IgD-negative memory B cell (primary cell): ENCODE results near the gene VPS13D. TPM values are rescaled to one million over a fixed set of nuclear protein-coding genes. Genes with fewer than 3 reads are reported as not detected.
A peak's percentile ranks its signal among the peaks of the same experiment; 100 is the strongest.

Experiments used
- H3K27ac Mint-ChIP-seq, 3 donors: one replicate each; pipeline ENCODE4 v1.8.0; 2020 to 2022; ENCODE audit warnings: mild to moderate bottlenecking in 3 of 3, mixed read lengths in 3 of 3, moderate library complexity in 1 of 3
- H3K27me3 Mint-ChIP-seq: one replicate; pipeline ENCODE4 v1.8.0; 2021; ENCODE audit warnings: mixed read lengths
- H3K36me3 Mint-ChIP-seq: one replicate; pipeline ENCODE4 v1.8.0; 2020; ENCODE audit warnings: mild to moderate bottlenecking, mixed read lengths
- H3K4me1 Mint-ChIP-seq, 3 donors: one replicate each; pipeline ENCODE4 v1.8.0; 2020 to 2022; ENCODE audit warnings: mixed read lengths in 3 of 3, mild to moderate bottlenecking in 1 of 3
- H3K4me3 Mint-ChIP-seq, 4 donors: one replicate each; pipeline ENCODE4 v1.8.0; 2020 to 2022; ENCODE audit warnings: mild to moderate bottlenecking in 4 of 4, mixed read lengths in 4 of 4, moderate library complexity in 3 of 4
- H3K9me3 Mint-ChIP-seq, 3 donors: one replicate each; pipeline ENCODE4 v1.8.0; 2020 to 2021; ENCODE audit warnings: mixed read lengths in 3 of 3, mild to moderate bottlenecking in 1 of 3
- polyA plus RNA-seq: library from polyadenylated mRNA; unstranded; fragments of 300-500 nt; fragmentation: Illumina TruSeq; gene quantifications from one replicate; pipeline ENCODE4 v1.2.3, GENCODE V29; 2021

VPS13D gene
- polyA plus RNA-seq, 1 donor from 2014 or later, result 8.9 TPM

GRCh38 chr1:12191242-12192032 lies 38.4 kb upstream of the VPS13D start:
- Mint-ChIP-seq H3K4me3 (no peak overlapping the region), H3K36me3 (peaks cover 3% of the 10 kb centered on the region), H3K4me1 (peaks cover 14 to 28% (median 14%) of the 10 kb centered on the region in 3 donors), H3K9me3 (no peaks in the 10 kb centered on the region), H3K27me3 (no peaks in the 10 kb centered on the region), H3K27ac (no peak overlapping the region)

- Mint-ChIP-seq H3K4me1 (peaks cover 0 to 15% (median 6%) of the 10 kb centered on the region in 3 donors), H3K9me3 (no peaks in the 10 kb centered on the region), H3K27me3 (no peaks in the 10 kb centered on the region), H3K27ac (peak overlapping the region; percentile 4 to 70 (median 4)), H3K36me3 (peaks cover 6% of the 10 kb centered on the region), H3K4me3 (no peak overlapping the region)
Observed at GRCh38 chr1:12194666-12195216, 35.1 kb upstream of the VPS13D start.

- H3K27ac Mint-ChIP-seq, result peak overlapping the region; percentile 4 to 86 (median 6)
- peaks cover 4% of the 10 kb centered on the region for H3K36me3 Mint-ChIP-seq
- no peaks in the 10 kb centered on the region for H3K9me3 Mint-ChIP-seq
- H3K4me3 Mint-ChIP-seq, result peak overlapping the region in 2 of 4 donors; percentile 27 to 29
- H3K27me3 Mint-ChIP-seq, result no peaks in the 10 kb centered on the region
- H3K4me1 Mint-ChIP-seq, result peaks cover 0 to 11% (median 6%) of the 10 kb centered on the region in 3 donors
Observed at GRCh38 chr1:12195416-12195815, 34.4 kb upstream of the VPS13D start.

GRCh38 chr1:12196641-12197482 lies 33.0 kb upstream of the VPS13D start:
- H3K27ac Mint-ChIP-seq, result peak overlapping the region in 2 of 3 donors; percentile 48 to 80
- H3K27me3 Mint-ChIP-seq, result no peaks in the 10 kb centered on the region
- H3K4me3 Mint-ChIP-seq, result peak overlapping the region in 1 of 4 donors; percentile 39
- no peaks in the 10 kb centered on the region for H3K9me3 Mint-ChIP-seq
- peaks cover 4% of the 10 kb centered on the region for H3K36me3 Mint-ChIP-seq
- H3K4me1 Mint-ChIP-seq, result peaks cover 7 to 16% (median 13%) of the 10 kb centered on the region in 3 donors

GRCh38 chr1:12197483-12197880 lies 32.3 kb upstream of the VPS13D start:
- Mint-ChIP-seq H3K27me3 (no peaks in the 10 kb centered on the region), H3K4me1 (peaks cover 10 to 20% (median 17%) of the 10 kb centered on the region in 3 donors), H3K27ac (peak overlapping the region in 1 of 3 donors; percentile 13), H3K4me3 (peak overlapping the region in 1 of 4 donors; percentile 39), H3K9me3 (no peaks in the 10 kb centered on the region), H3K36me3 (peaks cover 6% of the 10 kb centered on the region)

GRCh38 chr1:12200208-12200607 lies 29.6 kb upstream of the VPS13D start:
- peak overlapping the region in 1 of 4 donors; percentile 44 for H3K4me3 Mint-ChIP-seq
- peak overlapping the region in 1 of 3 donors; percentile 19 for H3K27ac Mint-ChIP-seq
- no peaks in the 10 kb centered on the region for H3K9me3 Mint-ChIP-seq
- H3K4me1 Mint-ChIP-seq, result peaks cover 12 to 40% (median 31%) of the 10 kb centered on the region in 3 donors
- H3K36me3 Mint-ChIP-seq, result peaks cover 9% of the 10 kb centered on the region
- no peaks in the 10 kb centered on the region for H3K27me3 Mint-ChIP-seq

- no peaks in the 10 kb centered on the region for H3K27me3 Mint-ChIP-seq
- H3K36me3 Mint-ChIP-seq, result peaks cover 12% of the 10 kb centered on the region
- H3K4me3 Mint-ChIP-seq, result peak overlapping the region in 3 of 4 donors; percentile 58 to 79 (median 74)
- H3K9me3 Mint-ChIP-seq, result no peaks in the 10 kb centered on the region
- H3K4me1 Mint-ChIP-seq, result peaks cover 12 to 42% (median 31%) of the 10 kb centered on the region in 3 donors
- H3K27ac Mint-ChIP-seq, result peak overlapping the region; percentile 81 to 91 (median 89)
Observed at GRCh38 chr1:12201352-12202189, 28.3 kb upstream of the VPS13D start.

- Mint-ChIP-seq H3K4me3 (peak overlapping the region in 2 of 4 donors; percentile 30 to 87), H3K27me3 (no peaks in the 10 kb centered on the region), H3K36me3 (peaks cover 12% of the 10 kb centered on the region), H3K27ac (peak overlapping the region; percentile 2 to 81 (median 80)), H3K4me1 (peaks cover 12 to 42% (median 31%) of the 10 kb centered on the region in 3 donors), H3K9me3 (no peaks in the 10 kb centered on the region)
Observed at GRCh38 chr1:12202190-12202497, 27.7 kb upstream of the VPS13D start.

- peaks cover 12% of the 10 kb centered on the region for H3K36me3 Mint-ChIP-seq
- H3K4me1 Mint-ChIP-seq, result peaks cover 12 to 42% (median 31%) of the 10 kb centered on the region in 3 donors
- H3K27ac Mint-ChIP-seq, result peak overlapping the region; percentile 2 to 81 (median 80)
- H3K27me3 Mint-ChIP-seq, result no peaks in the 10 kb centered on the region
- peak overlapping the region in 2 of 4 donors; percentile 30 to 87 for H3K4me3 Mint-ChIP-seq
- no peaks in the 10 kb centered on the region for H3K9me3 Mint-ChIP-seq
Observed at GRCh38 chr1:12202577-12202976, 27.3 kb upstream of the VPS13D start.

- Mint-ChIP-seq H3K27me3 (no peaks in the 10 kb centered on the region), H3K9me3 (no peaks in the 10 kb centered on the region), H3K36me3 (peaks cover 12% of the 10 kb centered on the region), H3K4me1 (peaks cover 12 to 42% (median 38%) of the 10 kb centered on the region in 3 donors), H3K27ac (peak overlapping the region; percentile 54 to 90 (median 63)), H3K4me3 (peak overlapping the region in 3 of 4 donors; percentile 20 to 84 (median 54))
Observed at GRCh38 chr1:12203216-12204007, 26.4 kb upstream of the VPS13D start.

GRCh38 chr1:12204140-12204539 lies 25.7 kb upstream of the VPS13D start:
- peak overlapping the region; percentile 54 to 90 (median 84) for H3K27ac Mint-ChIP-seq
- H3K36me3 Mint-ChIP-seq, result peaks cover 12% of the 10 kb centered on the region
- peaks cover 18 to 49% (median 44%) of the 10 kb centered on the region in 3 donors for H3K4me1 Mint-ChIP-seq
- H3K4me3 Mint-ChIP-seq, result peak overlapping the region in 2 of 4 donors; percentile 56 to 84
- no peaks in the 10 kb centered on the region for H3K27me3 Mint-ChIP-seq
- no peaks in the 10 kb centered on the region for H3K9me3 Mint-ChIP-seq

GRCh38 chr1:12204754-12205658 lies 24.8 kb upstream of the VPS13D start:
- Mint-ChIP-seq H3K36me3 (peaks cover 12% of the 10 kb centered on the region), H3K27me3 (no peaks in the 10 kb centered on the region), H3K4me1 (peaks cover 18 to 56% (median 49%) of the 10 kb centered on the region in 3 donors), H3K27ac (peak overlapping the region; percentile 54 to 90 (median 84)), H3K4me3 (peak overlapping the region in 2 of 4 donors; percentile 81 to 84), H3K9me3 (no peaks in the 10 kb centered on the region)

- H3K4me3 Mint-ChIP-seq, result no peak overlapping the region
- H3K9me3 Mint-ChIP-seq, result no peaks in the 10 kb centered on the region
- H3K27ac Mint-ChIP-seq, result peak overlapping the region; percentile 10 to 54 (median 40)
- no peaks in the 10 kb centered on the region for H3K27me3 Mint-ChIP-seq
- peaks cover 24 to 66% (median 59%) of the 10 kb centered on the region in 3 donors for H3K4me1 Mint-ChIP-seq
- H3K36me3 Mint-ChIP-seq, result peaks cover 12% of the 10 kb centered on the region
Observed at GRCh38 chr1:12206238-12206637, 23.6 kb upstream of the VPS13D start.
